NCI-H82 treated with DMSO at 0.1 percent for 48 hours (cell line): ENCODE data around the gene KYAT1.
"Not testable (repeated sequence)": the region's sequence is repeated elsewhere in the genome, so short reads cannot be mapped to it uniquely, and the experiment has no call there.

ENCODE experiments used
- DNase-seq: peaks from one replicate; lab custom pipeline; 2025; ENCODE audit not compliant: unreplicated experiment; lab: John Stamatoyannopoulos, UW

Gene KYAT1

GRCh38 chr9:128820665-128821583 lies 60.8 kb downstream of the KYAT1 start:
- no peak for DNase-seq

- peak; percentile 63 for DNase-seq
Measured at GRCh38 chr9:128819716-128820664, 61.8 kb downstream of the KYAT1 start.

DNA sequence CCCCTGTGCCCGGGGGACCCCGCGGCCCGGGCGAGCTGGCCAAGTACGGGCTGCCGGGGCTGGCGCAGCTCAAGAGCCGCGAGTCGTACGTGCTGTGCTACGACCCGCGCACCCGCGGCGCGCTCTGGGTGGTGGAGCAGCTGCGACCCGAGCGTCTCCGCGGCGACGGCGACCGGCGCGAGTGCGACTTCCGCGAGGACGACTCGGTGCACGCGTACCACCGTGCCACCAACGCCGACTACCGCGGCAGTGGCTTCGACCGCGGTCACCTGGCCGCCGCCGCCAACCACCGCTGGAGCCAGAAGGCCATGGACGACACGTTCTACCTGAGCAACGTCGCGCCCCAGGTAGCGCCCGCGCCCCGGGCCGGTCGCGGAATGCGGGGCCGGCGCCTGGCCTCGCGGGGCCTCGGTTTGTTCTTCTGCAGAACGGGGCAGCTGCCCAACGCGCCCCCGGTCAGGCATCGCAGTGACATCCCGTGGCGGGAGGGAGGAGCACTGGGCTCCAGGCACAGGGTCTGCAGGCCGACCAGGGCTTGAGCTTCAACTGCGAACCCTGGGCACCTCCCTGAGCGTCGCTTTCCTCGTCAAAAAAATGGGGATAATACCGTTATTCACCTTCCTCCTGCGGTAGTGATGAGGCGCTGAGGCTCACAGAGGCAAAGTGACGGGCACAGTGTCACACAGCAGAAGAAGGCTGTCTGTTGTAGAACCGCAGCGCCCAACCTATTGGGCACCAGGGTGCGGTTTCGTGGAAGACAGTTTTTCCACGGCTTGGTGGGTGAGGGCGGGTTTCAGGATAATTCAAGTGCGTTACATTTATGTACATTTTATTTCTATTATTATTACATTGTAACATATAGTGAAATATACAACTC lies 62.7 kb downstream of the KYAT1 start:
- no peak for DNase-seq

DNA sequence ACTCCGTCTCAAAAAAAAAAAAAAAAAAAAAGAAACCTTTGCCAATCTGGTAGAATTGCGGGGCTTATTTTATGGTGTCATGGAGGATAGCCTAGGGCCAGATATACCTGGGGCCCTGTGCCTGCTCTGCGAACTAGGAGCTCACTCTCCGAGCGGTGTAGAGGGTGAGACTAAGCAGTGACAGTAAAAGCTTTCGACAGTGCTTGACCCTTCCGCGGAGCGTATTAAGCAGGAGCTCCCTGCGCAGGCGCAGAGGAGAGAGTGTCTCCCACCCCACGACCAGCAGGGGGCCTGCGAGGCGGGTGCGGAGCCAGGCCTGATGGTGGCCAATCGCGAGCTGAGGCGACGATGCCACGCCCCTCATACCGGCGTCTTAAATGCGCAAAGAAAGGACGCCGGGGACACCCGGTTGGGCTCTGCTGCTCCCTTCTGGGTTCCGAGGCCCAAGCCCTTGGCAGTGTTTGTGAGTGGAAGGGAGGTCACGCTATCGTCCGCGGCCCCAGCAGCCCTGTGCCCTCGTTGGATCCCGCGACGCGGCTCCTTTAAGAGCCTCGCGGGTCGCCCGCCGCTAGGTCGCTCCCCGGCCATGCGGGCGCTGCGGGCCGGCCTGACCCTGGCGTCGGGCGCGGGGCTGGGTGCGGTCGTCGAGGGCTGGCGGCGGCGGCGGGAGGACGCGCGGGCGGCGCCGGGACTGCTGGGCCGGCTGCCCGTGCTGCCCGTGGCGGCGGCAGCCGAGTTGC lies 63.5 kb downstream of the KYAT1 start, which contains the start of gene ENDOG:
Gene ENDOG, plus strand, starts transcription at position 402 of the 740 bp plus-strand sequence. Its CDS starts 185 bp downstream, at position 587.
- DNase-seq = peak; percentile 86

- no peak for DNase-seq
Measured at GRCh38 chr9:128810873-128811272, 70.9 kb downstream of the KYAT1 start.

DNA sequence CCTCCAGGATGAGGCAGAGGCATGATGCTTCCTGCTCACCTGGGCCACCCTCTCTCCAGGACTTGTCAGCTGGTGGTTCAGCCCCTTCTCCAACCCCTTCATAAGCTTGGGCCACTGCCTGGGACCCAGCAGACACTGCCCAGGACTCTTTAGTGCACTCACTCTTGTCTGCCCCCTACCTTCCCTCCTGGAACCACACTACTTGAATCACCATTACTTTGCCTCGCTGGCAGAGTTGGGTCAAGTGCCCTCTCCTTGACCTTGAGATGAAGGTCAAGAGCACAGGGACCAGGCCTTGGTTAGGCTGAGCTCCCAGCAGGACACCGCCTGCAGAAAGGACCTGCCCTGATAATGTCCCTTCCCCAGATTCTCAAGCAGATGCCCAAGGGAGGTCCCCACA lies 71.9 kb downstream of the KYAT1 start:
- no peak for DNase-seq

GRCh38 chr9:128809036-128809599 lies 72.6 kb downstream of the KYAT1 start:
- no peak for DNase-seq

- no peak for DNase-seq
Measured at GRCh38 chr9:128808543-128808942, 73.2 kb downstream of the KYAT1 start.

- DNase-seq = no peak
Measured at GRCh38 chr9:128807827-128808226, 73.9 kb downstream of the KYAT1 start.

GRCh38 chr9:128805661-128806060 lies 76.1 kb downstream of the KYAT1 start:
- no peak for DNase-seq

DNA sequence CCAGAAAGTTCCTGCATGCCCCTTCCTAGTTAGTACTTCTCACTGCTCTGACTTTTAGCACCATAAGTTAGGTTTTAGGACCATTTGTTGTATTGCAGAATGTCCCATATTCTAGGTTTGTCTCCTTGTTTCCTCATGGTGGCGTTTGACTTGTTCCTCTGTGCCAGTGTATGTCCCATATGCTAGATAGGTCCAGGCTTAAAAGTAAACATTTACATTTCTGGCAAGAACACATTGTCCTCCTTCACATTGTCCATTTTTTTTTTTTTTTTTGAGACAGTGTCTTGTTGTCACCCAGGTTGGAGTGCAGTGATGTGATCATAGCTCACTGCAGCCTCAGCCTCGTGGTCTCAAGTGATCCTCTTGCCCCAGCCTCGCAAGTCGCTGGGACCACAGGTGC lies 79.3 kb downstream of the KYAT1 start:
- no peak for DNase-seq

GRCh38 chr9:128800061-128800460 lies 81.7 kb downstream of the KYAT1 start:
- DNase-seq = no peak

- no peak for DNase-seq
Measured at GRCh38 chr9:128798896-128799295, 82.9 kb downstream of the KYAT1 start.

DNA sequence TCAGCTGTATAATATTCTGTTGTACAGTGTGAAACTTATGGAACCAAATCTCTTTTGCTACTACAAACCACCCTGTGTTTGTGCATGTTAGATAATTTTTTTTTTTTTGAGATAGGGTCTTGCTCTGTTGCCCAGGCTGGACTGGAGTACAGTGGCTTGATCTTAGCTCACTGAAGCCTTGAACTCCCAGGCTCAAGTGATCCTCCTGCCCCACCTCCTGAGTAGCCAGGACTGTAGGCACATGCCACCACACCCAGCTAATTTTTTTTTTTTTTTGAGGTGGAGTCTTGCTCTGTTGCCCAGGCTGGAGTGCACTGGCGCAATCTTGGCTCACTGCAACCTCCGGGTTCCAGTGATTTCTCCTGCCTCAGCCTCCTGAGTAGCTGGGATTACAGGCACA lies 86.8 kb downstream of the KYAT1 start:
- DNase-seq = not testable (repeated sequence)

DNA sequence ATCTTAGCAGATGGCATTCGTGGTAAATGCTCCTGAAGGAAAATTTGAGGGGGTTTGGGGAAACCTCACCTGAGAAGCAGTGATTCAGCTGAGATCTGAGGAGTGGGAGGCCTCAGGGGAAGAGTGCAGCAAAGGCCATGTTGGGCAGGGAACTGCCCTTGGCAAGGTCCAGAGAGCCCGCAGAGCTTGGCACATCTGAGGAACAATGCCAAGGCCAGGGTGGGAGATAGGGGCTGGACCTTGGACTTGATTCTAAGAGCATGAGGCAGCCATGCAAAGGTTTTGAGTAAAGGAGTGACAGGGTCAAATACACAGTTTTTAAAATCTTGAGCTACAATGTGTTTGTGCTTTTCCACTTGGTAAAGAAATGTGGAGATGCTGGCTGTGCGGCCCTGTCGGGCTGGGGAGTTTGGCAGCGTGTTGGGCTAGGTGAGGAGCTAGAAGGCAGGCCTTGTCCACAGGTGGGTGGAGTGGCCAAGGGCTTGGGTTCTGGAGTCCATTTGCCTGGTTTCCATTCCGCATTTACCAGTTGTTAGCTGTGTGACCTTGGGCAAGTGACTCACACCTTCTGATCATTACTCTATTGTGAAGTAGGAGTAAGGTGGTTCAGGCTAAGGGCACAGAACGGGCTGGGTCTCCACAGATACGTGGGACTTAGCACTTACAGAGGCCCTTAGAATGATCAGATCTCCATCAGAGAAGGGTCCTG lies 88.6 kb downstream of the KYAT1 start:
- no peak for DNase-seq

GRCh38 chr9:128792134-128792533 lies 89.6 kb downstream of the KYAT1 start:
- no peak for DNase-seq

- no peak for DNase-seq
Measured at GRCh38 chr9:128790536-128790935, 91.2 kb downstream of the KYAT1 start.

- DNase-seq = no peak
Measured at GRCh38 chr9:128788445-128788844, 93.3 kb downstream of the KYAT1 start.

GRCh38 chr9:128787659-128788058 lies 94.1 kb downstream of the KYAT1 start:
- DNase-seq = no peak
